K562 (cell line): ENCODE measurements around the gene KIF26A. TPM values are rescaled to one million over a fixed set of nuclear protein-coding genes. Genes with fewer than 3 reads are reported as not detected.

Source experiments
- ATAC-seq: fragments of 200-7000 bp; cut with Tn5 transposase; 3 replicates; pipeline ENCODE4 v1.9.1; 2020; ENCODE audit warnings: moderate library complexity
- BruUV-seq: library from RNA; stranded (reverse); fragments of 400-500 nt; replicated peaks from 2 replicates; lab custom pipeline; 2021; lab: Mats Ljungman, UMichigan
- CTCF ChIA-PET: fragments of 300-600 bp; formaldehyde crosslinking; extraction: SDS; loops from one replicate; lab custom pipeline; 2021; ENCODE audit warnings: low intra/inter-chr PET ratio; lab: Yijun Ruan, JAX
- POLR2A ChIA-PET: fragments of 300-600, 350-650 bp; sonication (Branson Sonifier 250); formaldehyde crosslinking; extraction: SDS; loops from one replicate; lab custom pipeline; 2021; ENCODE audit warnings: antibody characterized with exemption, inconsistent platforms; lab: Yijun Ruan, JAX
- DNase-seq, 4 experiments: peaks; one replicate each; pipeline versions ENCODE4 v3.0.0 to v3.0.0-alpha.2; 2011 to 2018; ENCODE audit warnings: low spot score in 3 of 4, mixed read lengths in 3 of 4; ENCODE audit errors: extremely low read depth in 1 of 4
- FAIRE-seq: peaks from 2 replicates; lab custom pipeline; 2011; peaks lifted over from hg19 to GRCh38; lab: Jason Lieb, UNC
- H2AFZ ChIP-seq: 2 replicates; pipeline ENCODE4 v1.6.0; 2011; ENCODE audit warnings: low read depth, low read length, control low read depth, inconsistent platforms
- H3K27ac ChIP-seq: fragments of 200-600 bp; 3 replicates; pipeline ENCODE4 v1.8.0; 2011; ENCODE audit warnings: low read depth, mild to moderate bottlenecking, control low read depth, inconsistent platforms, low read length, moderate library complexity, mixed read lengths; ENCODE audit errors: extremely low read depth
- H3K27me3 ChIP-seq, 2 experiments: fragments of 300-600 bp in 1 of 2; 2 replicates in 1 of 2; 3 replicates in 1 of 2; pipeline versions ENCODE4 v1.6.0 to v1.8.0; 2011; ENCODE audit warnings: inconsistent platforms in 2 of 2, low read length in 2 of 2, mild to moderate bottlenecking in 1 of 2, mixed read lengths in 1 of 2, moderate library complexity in 1 of 2; ENCODE audit not compliant: control insufficient read depth in 2 of 2, insufficient read depth in 2 of 2
- H3K36me3 ChIP-seq: fragments of 300-600 bp; 3 replicates; pipeline ENCODE4 v1.8.0; 2011; ENCODE audit warnings: mild to moderate bottlenecking, low read length, inconsistent platforms; ENCODE audit not compliant: control insufficient read depth, insufficient read depth
- H3K4me1 ChIP-seq, 2 experiments: fragments of 200-600 bp in 1 of 2; replicated peaks in 1 of 2; 2 replicates in 1 of 2; 3 replicates in 1 of 2; pipeline versions ENCODE4 v1.5.1 to v1.8.0; 2011; ENCODE audit warnings: inconsistent platforms in 2 of 2, low read length in 2 of 2, mild to moderate bottlenecking in 1 of 2, mixed read lengths in 1 of 2, moderate library complexity in 1 of 2; ENCODE audit not compliant: control insufficient read depth in 2 of 2, insufficient read depth in 2 of 2
- H3K4me2 ChIP-seq: 2 replicates; pipeline ENCODE4 v1.6.1; 2011; ENCODE audit warnings: low read length, control low read depth, inconsistent platforms, mixed read lengths; ENCODE audit not compliant: insufficient read depth
- H3K4me3 ChIP-seq: fragments of 200-600 bp; sonication (generic), shearing (Covaris generic); 2 replicates; pipeline ENCODE4 v1.5.1; 2016; ENCODE audit warnings: control low read depth, inconsistent platforms
- H3K79me2 ChIP-seq: fragments of 200-600 bp; 3 replicates; pipeline ENCODE4 v1.8.0; 2011; ENCODE audit warnings: low read length, inconsistent platforms; ENCODE audit not compliant: control insufficient read depth, insufficient read depth
- H3K9ac ChIP-seq, 2 experiments: 2 replicates each; pipeline versions ENCODE4 v1.6.0 to v1.6.1; 2011; ENCODE audit warnings: low read depth in 2 of 2, low read length in 2 of 2, control low read depth in 1 of 2, inconsistent platforms in 1 of 2, mild to moderate bottlenecking in 1 of 2, mixed read lengths in 1 of 2; ENCODE audit not compliant: insufficient read depth in 1 of 2
- H3K9me1 ChIP-seq: one replicate; pipeline ENCODE4 v1.6.0; 2011; ENCODE audit warnings: inconsistent platforms, mild to moderate bottlenecking, low read length, moderate library complexity; ENCODE audit not compliant: control insufficient read depth, insufficient read depth
- H3K9me3 ChIP-seq: replicated peaks from 2 replicates; pipeline ENCODE4 v1.5.1; 2011; ENCODE audit warnings: low read depth, low read length, inconsistent platforms; ENCODE audit not compliant: control insufficient read depth, insufficient read depth
- H4K20me1 ChIP-seq: replicated peaks from 2 replicates; pipeline ENCODE4 v1.6.1; 2011; ENCODE audit warnings: low read length, inconsistent platforms, mixed read lengths; ENCODE audit not compliant: control insufficient read depth, insufficient read depth
- FOSL1 ChIP-seq: fragments of 200-800 bp; sonication (Bioruptor generic); conservative IDR thresholded peaks from 2 replicates; pipeline ENCODE4 v1.6.1; 2016; ENCODE audit warnings: missing genetic modification characterization, missing compliant biosample characterization
- HNRNPL ChIP-seq: fragments of 200-400 bp; formaldehyde crosslinking; IDR thresholded peaks from 2 replicates; pipeline ENCODE4 v1.6.1; 2017; ENCODE audit warnings: low read depth, mild to moderate bottlenecking, low read length
- TFAP4 ChIP-seq: sonication (generic); formaldehyde crosslinking; IDR thresholded peaks from 2 replicates; pipeline ENCODE4 v1.8.0; 2022; ENCODE audit warnings: missing genetic modification reagents, mild to moderate bottlenecking, moderate library complexity, borderline replicate concordance
- ZNF583 ChIP-seq: fragments of 250-450 bp; sonication (Bioruptor Pico); IDR thresholded peaks from 2 replicates; pipeline ENCODE4 v1.4.0; 2020
- WGBS: fragments of 100-300 bp; shearing (Covaris generic); methylation state at CpG from one replicate; pipeline ENCODE4 v1.1.6; 2016; ENCODE audit warnings: low coverage, mixed read lengths; ENCODE audit not compliant: insufficient coverage; ENCODE audit errors: missing lambda C conversion rate; 5-methylcytosine and 5-hydroxymethylcytosine counted together
- in situ Hi-C: fragments of 300-500 bp; cut with MboI; formaldehyde crosslinking; loops from 4 replicates; pipeline ENCODE4 v1.15.0; 2018; ENCODE audit warnings: inconsistent platforms, mixed read lengths
- intact Hi-C: fragments of 100-400 bp; cut with micrococcal nuclease; formaldehyde crosslinking; loops from 2 replicates; pipeline ENCODE4 v1.14.2; 2022
- polyA plus RNA-seq, 8 experiments: library from polyadenylated mRNA; depleted of rRNA in 4 of 8; stranded (reverse) in 5 of 8; unstranded in 3 of 8; fragments of >200 nt; fragmentation: Nextera tagmentation in 2 of 8; fragmentation: Illumina TruSeq in 1 of 8; extraction: Ambion mirVana in 2 of 8; extraction: Trizol in 1 of 8; gene quantifications; 2 replicates each; pipeline versions ENCODE4 v1.2.1 to v1.2.3, GENCODE V29; 2011 to 2014; ENCODE audit warnings: inconsistent platforms in 1 of 8, missing spikeins in 1 of 8
- total RNA-seq, 7 experiments: library from RNA; depleted of rRNA in 6 of 7; stranded (reverse); fragments of >200 nt in 6 of 7; fragmentation: Illumina TruSeq in 2 of 7; extraction: Trizol in 2 of 7; gene quantifications; 2 replicates each; pipeline versions ENCODE4 v1.2.1 to v1.2.3, GENCODE V29; 2011 to 2021; ENCODE audit warnings: low replicate concordance in 1 of 7

KIF26A gene
- total and polyA plus RNA-seq, 9 of the 15 experiments (the other 6 are each of a cell fraction or from before 2014, with no cell fraction given): 0.04 TPM; not detected in 8

GRCh38 chr14:104101651-104102281 is 36.6 kb upstream of the KIF26A start (continued):
- no peak for TF ChIP-seq FOSL1

- intact Hi-C loops: no loop called here
- H3K27ac ChIP-seq: no peak overlapping the region
- DNase-seq (no peak), FAIRE-seq (no peak)
- H3K4me2 ChIP-seq: no peak overlapping the region
- peaks cover 0 to 12% of the 10 kb centered on the region in 2 experiments; a peak in 2 of 5 replicates for H3K4me1 ChIP-seq
- H3K9me3 ChIP-seq: no peaks in the 10 kb centered on the region
- WGBS: 0% methylated on average over 2 of the region's 16 CpGs
- CTCF ChIA-PET: no interaction called here
- H3K9me1 ChIP-seq: no peaks in the 10 kb centered on the region
- H2AFZ ChIP-seq: no peak overlapping the region
- no peak overlapping the region for H3K4me3 ChIP-seq
- no peaks in the 10 kb centered on the region for H3K79me2 ChIP-seq
- POLR2A ChIA-PET: no interaction called here
- H3K27me3 ChIP-seq: peaks cover 0 to 25% of the 10 kb centered on the region in 2 experiments; a peak in 1 of 5 replicates
- TF ChIP-seq HNRNPL: no peak
- TF ChIP-seq TFAP4 (CRISPR knock-in tag): no peak
- TF ChIP-seq ZNF583 (CRISPR knock-in tag): no peak
- TF ChIP-seq, all 486 proteins: peak for 0
- BruUV-seq: no TSS peak
- no peak for ATAC-seq
- Histone ChIP-seq H4K20me1 (no peaks in the 10 kb centered on the region), H3K9ac (no peak overlapping the region), H3K36me3 (no peaks in the 10 kb centered on the region)
- in situ Hi-C loops: no loop called here
These were observed 36.0 kb upstream of the KIF26A start for GRCh38 chr14:104102282-104102914.
